Effector memory CD4-positive, alpha-beta T cell (primary cell): ENCODE results near the gene COA8.

Experiments used
- DNase-seq, 3 donors: peaks; one replicate each; pipeline ENCODE4 v3.0.0-alpha.2; 2020
- H3K27ac ChIP-seq: 2 replicates; pipeline ENCODE4 v1.7.0; 2013; ENCODE audit warnings: mild to moderate bottlenecking, low read length, moderate library complexity; ENCODE audit not compliant: insufficient read depth, poor library complexity, severe bottlenecking
- H3K27me3 ChIP-seq: replicated peaks from 2 replicates; pipeline ENCODE4 v1.7.0; 2013; ENCODE audit warnings: mild to moderate bottlenecking, low read length; ENCODE audit not compliant: insufficient read depth, control insufficient read depth, poor library complexity, severe bottlenecking
- H3K36me3 ChIP-seq: 2 replicates; pipeline ENCODE4 v1.7.0; 2013; ENCODE audit warnings: mild to moderate bottlenecking, low read length, moderate library complexity; ENCODE audit not compliant: control insufficient read depth, insufficient read depth
- H3K4me1 ChIP-seq: 2 replicates; pipeline ENCODE4 v1.7.0; 2013; ENCODE audit warnings: low read length, mild to moderate bottlenecking; ENCODE audit not compliant: control insufficient read depth, insufficient read depth, poor library complexity, severe bottlenecking
- H3K4me3 ChIP-seq: 2 replicates; pipeline ENCODE4 v1.7.0; 2013; ENCODE audit warnings: low read length, low read depth, mild to moderate bottlenecking; ENCODE audit not compliant: insufficient read depth, poor library complexity, severe bottlenecking
- H3K9me3 ChIP-seq: 2 replicates; pipeline ENCODE4 v1.7.0; 2013; ENCODE audit warnings: mild to moderate bottlenecking, low read length, moderate library complexity; ENCODE audit not compliant: control insufficient read depth

The COA8 gene

DNA sequence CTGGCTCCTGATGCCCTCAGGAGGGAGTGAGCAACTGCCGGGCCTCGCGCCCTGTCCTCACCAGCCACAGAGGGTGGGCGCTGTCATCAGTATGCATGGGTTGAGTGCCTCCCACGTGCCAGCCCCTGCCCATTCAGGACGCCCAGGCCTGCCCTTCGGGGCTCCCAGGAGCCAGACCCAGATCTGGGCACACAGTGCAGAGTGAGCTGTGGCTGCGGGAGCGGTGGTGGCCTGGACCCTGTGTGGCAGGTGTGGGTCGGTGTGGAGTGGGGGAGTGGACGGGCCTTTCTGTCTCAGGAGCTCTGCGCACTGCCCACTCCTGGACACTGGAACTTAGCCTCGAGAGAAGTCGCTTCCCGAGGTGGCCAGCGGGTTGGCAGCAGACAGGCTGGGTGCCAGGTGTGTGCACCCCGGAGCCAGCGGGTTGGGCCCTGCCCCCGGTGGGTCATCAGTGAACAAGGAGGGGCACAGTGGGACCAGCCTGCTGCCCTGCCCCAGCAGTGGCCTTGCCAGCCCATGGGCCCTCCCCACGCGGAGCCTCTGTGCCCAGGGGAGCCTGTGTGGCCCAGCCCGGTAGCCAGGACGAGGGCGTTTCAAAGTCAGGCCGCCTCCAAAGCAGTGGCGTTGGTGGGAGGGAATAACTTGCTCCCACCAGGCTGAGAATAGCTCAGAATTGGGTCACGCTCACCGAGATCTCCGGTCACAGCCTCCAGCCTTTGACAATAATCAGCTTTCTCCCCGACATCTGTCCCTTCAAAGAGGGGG is 24.3 kb upstream of the COA8 start:
- Histone ChIP-seq H3K27me3 (no peaks in the 10 kb centered on the region), H3K4me1 (no peaks in the 10 kb centered on the region), H3K36me3 (peaks cover 8% of the 10 kb centered on the region), H3K4me3 (no peak overlapping the region), H3K27ac (no peak overlapping the region), H3K9me3 (no peaks in the 10 kb centered on the region)
- DNase-seq, result no peak

DNA sequence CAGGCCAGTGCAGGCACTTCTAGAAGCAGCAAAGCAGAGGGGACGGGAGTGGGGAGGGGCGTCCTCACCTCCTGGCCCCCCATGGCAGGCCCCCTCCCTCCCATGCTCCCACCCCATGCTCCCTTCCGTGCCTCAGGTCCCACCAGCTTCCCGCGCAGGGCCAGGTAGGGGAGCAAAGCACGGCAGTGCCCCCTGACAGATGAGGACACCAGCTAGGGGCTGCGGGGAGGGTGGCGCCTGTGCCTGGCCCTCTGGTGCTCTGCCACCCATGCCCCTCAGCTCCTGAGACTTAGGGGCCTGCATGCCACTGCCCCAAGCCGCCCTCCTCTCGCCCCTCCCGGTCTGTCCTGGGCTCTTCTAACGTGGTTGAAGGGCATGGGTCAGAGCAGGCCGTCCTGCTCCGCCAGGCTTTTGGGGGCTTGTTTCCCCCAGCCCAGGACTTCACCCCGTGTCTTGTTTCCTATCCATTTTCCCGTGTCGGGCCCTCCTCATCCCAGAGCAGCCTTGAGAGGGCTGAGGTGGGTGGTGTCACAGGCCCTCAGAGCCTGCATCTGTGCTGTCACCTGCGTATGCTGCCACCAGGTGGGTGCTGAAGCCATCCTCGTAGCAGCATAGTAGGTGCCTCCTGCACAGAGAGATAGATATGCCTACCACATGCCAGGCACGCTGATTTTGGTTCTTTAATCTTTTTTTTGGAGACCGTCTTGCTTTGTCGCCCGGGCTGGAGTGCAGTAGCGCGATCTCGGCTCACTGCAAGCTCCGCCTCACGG is 23.5 kb upstream of the COA8 start:
- no peak for DNase-seq
- Histone ChIP-seq H3K27ac (no peak overlapping the region), H3K9me3 (no peaks in the 10 kb centered on the region), H3K4me1 (no peaks in the 10 kb centered on the region), H3K27me3 (no peaks in the 10 kb centered on the region), H3K36me3 (peaks cover 3% of the 10 kb centered on the region), H3K4me3 (no peak overlapping the region)

DNA sequence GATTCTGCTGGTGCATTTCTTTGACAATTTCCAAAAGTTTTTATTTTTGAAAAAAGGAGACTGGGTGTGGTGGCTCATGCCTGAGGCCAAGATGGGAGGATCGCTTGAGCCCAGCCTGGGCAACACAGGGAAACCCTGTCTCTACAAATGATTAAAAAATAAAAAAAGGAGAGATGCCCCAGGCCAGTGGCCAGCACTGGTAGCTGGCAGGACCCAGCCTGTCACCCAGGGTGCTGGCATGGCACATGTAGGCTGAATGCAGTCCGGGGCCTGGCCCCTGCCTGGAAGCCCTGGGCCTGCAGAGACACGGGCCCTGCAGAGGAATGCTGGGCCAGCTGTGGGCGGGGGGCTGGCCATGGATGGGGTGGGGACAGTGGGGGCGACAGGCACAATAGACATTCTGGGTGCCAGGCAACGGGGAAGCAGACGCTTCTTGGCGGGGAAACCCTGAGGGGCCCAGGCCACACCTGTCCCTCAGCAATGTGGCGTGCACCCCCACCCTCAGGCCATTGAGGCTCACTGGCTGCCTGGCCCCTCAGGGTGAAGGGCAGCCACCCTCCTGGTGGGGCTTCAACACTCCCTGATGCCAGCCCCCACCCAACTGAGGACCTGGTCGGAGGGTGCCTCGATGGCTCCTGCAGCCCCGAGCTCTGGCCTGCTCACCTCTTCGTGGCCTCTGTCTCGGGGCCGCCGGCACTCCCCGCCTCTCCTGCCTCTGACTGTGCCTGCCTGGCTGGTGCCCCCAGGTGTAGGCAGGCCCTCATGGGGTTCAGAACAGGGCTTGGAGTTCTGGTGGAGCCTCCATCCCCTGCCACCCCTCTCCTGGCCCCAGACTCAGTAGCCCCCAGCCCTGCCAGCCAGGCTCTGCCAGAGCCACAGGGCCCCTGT is 21.7 kb upstream of the COA8 start:
- H3K9me3 ChIP-seq, result no peaks in the 10 kb centered on the region
- no peak for DNase-seq
- no peaks in the 10 kb centered on the region for H3K36me3 ChIP-seq
- H3K4me1 ChIP-seq, result no peaks in the 10 kb centered on the region
- H3K27ac ChIP-seq, result no peak overlapping the region
- no peaks in the 10 kb centered on the region for H3K27me3 ChIP-seq
- no peak overlapping the region for H3K4me3 ChIP-seq

GRCh38 chr14:103541709-103542604 is 20.8 kb upstream of the COA8 start:
- Histone ChIP-seq H3K27me3 (no peaks in the 10 kb centered on the region), H3K4me3 (no peak overlapping the region), H3K36me3 (no peaks in the 10 kb centered on the region), H3K9me3 (no peaks in the 10 kb centered on the region), H3K27ac (no peak overlapping the region), H3K4me1 (no peaks in the 10 kb centered on the region)
- no peak for DNase-seq

DNA sequence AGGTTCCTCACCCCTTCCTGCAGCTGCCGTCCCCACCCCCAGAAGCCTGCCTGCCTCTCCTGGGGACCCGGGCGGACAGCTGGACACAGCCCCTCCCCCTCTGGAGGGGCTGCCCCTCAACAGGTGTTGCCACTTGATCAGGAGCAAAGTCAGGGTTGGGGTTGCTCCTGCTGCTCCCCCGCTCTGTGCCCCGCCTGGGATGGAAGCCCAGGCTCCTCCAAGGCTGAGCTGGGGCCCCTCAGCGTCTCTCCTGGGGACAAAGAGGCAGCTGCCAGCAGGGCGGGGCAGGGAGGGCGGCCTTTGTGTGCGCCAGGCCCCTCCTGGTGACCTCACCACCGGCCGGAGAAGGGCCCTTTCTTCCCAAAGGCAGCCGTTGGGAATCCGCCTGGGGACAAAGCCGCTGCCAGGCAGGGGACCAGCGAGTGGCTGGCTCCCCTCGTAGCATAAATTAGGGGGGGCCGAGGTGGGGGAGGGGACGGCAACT is 20.1 kb upstream of the COA8 start:
- H3K36me3 ChIP-seq, result no peaks in the 10 kb centered on the region
- DNase-seq, result no peak
- no peak overlapping the region for H3K27ac ChIP-seq
- no peaks in the 10 kb centered on the region for H3K4me1 ChIP-seq
- H3K9me3 ChIP-seq, result no peaks in the 10 kb centered on the region
- no peaks in the 10 kb centered on the region for H3K27me3 ChIP-seq
- H3K4me3 ChIP-seq, result no peak overlapping the region

GRCh38 chr14:103543140-103543539 is 19.6 kb upstream of the COA8 start:
- H3K9me3 ChIP-seq, result no peaks in the 10 kb centered on the region
- no peak for DNase-seq
- no peaks in the 10 kb centered on the region for H3K36me3 ChIP-seq
- H3K4me1 ChIP-seq, result no peaks in the 10 kb centered on the region
- no peak overlapping the region for H3K27ac ChIP-seq
- H3K4me3 ChIP-seq, result no peak overlapping the region
- H3K27me3 ChIP-seq, result no peaks in the 10 kb centered on the region

GRCh38 chr14:103543721-103544387 is 18.9 kb upstream of the COA8 start:
- Histone ChIP-seq H3K4me1 (no peaks in the 10 kb centered on the region), H3K36me3 (no peaks in the 10 kb centered on the region), H3K27ac (no peak overlapping the region), H3K4me3 (no peak overlapping the region), H3K27me3 (no peaks in the 10 kb centered on the region), H3K9me3 (no peaks in the 10 kb centered on the region)
- DNase-seq, result no peak

DNA sequence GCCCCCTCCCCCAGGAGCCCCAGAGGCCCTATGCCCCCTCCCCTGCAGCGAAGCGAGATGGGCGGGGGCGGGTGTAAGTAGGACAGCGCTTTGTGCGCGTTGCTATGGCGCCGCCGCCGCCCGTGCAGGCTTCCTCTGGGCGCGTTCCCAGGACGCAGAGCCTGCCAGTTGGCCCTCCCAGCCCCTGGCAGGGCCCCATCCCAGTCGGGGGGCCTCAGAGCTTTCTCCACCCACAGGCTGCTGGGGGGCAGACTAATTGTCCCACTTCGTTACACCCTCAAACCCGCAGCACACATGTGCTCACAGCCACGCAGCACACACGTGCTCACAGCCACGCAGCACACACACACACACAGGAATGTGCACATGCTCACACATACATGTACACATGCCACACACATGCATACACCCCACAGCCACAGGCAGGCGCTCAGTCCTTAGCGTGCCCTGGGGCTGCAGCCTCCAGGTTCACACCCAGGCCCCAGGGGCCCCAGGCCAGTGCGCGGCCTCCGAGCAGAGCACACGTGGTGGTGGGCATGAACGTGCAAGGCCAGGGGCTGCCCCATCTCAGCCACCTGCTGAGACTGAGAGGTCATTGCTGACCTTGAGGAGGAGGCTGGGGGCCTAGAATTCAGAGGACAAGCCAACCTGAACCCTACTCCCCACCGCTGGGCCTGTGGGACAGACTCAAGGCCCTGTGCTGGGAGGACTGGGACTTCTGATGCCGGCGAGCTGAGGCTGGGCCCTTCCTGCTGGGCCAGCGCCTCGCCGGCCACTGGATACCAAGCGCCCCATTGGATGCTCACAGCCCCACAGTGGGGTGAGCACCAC is 18.2 kb upstream of the COA8 start:
- Histone ChIP-seq H3K9me3 (no peaks in the 10 kb centered on the region), H3K27me3 (no peaks in the 10 kb centered on the region), H3K27ac (no peak overlapping the region), H3K4me1 (no peaks in the 10 kb centered on the region), H3K4me3 (no peak overlapping the region), H3K36me3 (no peaks in the 10 kb centered on the region)
- DNase-seq, result no peak
